Stimulated activated CD8-positive, alpha-beta memory T cell treated with anti-CD3 and anti-CD28 coated beads, Interleukin-2, amount 100 ng/mL, for 48 hours (primary cell): ENCODE measurements around the gene VEZT.
"Not testable (repeated sequence)": the region's sequence is repeated elsewhere in the genome, so short reads cannot be mapped to it uniquely, and the experiment has no call there.

Source experiments
- DNase-seq, 2 donors: peaks; one replicate each; pipeline ENCODE4 v3.0.0-alpha.2; 2020; ENCODE audit warnings: low read depth in 2 of 2

VEZT gene

GRCh38 chr12:95217377-95218149 lies at the start of gene VEZT, which contains the start of gene FGD6:
Gene VEZT (plus strand): TSS chr12:95217807. CDS start chr12:95217851, 44 bp downstream.
Gene FGD6 (minus strand): TSS chr12:95217467. CDS start chr12:95217240, 227 bp downstream.
- peak; percentile 92 to 95 for DNase-seq

GRCh38 chr12:95168746-95169145 lies 48.9 kb upstream of the VEZT start:
- DNase-seq: no peak

GRCh38 chr12:95169368-95169767 lies 48.2 kb upstream of the VEZT start:
- no peak for DNase-seq

GRCh38 chr12:95173392-95174251 lies 44.0 kb upstream of the VEZT start:
- no peak for DNase-seq

GRCh38 chr12:95177201-95177768 lies 40.3 kb upstream of the VEZT start:
- DNase-seq: no peak

GRCh38 chr12:95178136-95178535 lies 39.5 kb upstream of the VEZT start:
- DNase-seq: no peak

- no peak for DNase-seq
These were observed 38.6 kb upstream of the VEZT start for GRCh38 chr12:95179011-95179410.

- DNase-seq: no peak
These were observed 36.5 kb upstream of the VEZT start for GRCh38 chr12:95181103-95181502.

GRCh38 chr12:95182868-95183415 lies 34.7 kb upstream of the VEZT start:
- no peak for DNase-seq

GRCh38 chr12:95184121-95184520 lies 33.5 kb upstream of the VEZT start:
- DNase-seq: no peak

GRCh38 chr12:95185072-95185471 lies 32.5 kb upstream of the VEZT start:
- no peak for DNase-seq

- no peak for DNase-seq
These were observed 31.8 kb upstream of the VEZT start for GRCh38 chr12:95185854-95186253.

GRCh38 chr12:95187865-95188415 lies 29.7 kb upstream of the VEZT start:
- DNase-seq: no peak

GRCh38 chr12:95191060-95191696 lies 26.4 kb upstream of the VEZT start:
- no peak for DNase-seq

GRCh38 chr12:95192271-95192670 lies 25.3 kb upstream of the VEZT start:
- no peak for DNase-seq

GRCh38 chr12:95193139-95193538 lies 24.5 kb upstream of the VEZT start:
- DNase-seq: no peak

GRCh38 chr12:95195122-95195521 lies 22.5 kb upstream of the VEZT start:
- no peak for DNase-seq

- DNase-seq: not testable (repeated sequence)
These were observed 20.6 kb upstream of the VEZT start for GRCh38 chr12:95196875-95197569.

GRCh38 chr12:95197636-95198035 lies 20.0 kb upstream of the VEZT start:
- no peak for DNase-seq

GRCh38 chr12:95198914-95199313 lies 18.7 kb upstream of the VEZT start:
- no peak for DNase-seq
